NCI-H1694 (cell line): ENCODE results near the gene TANK.
"Not testable (repeated sequence)": the region's sequence is repeated elsewhere in the genome, so short reads cannot be mapped to it uniquely, and the experiment has no call there.

ENCODE experiments used
- DNase-seq: peaks from one replicate; lab custom pipeline; 2025; lab: John Stamatoyannopoulos, UW

Gene TANK

DNA sequence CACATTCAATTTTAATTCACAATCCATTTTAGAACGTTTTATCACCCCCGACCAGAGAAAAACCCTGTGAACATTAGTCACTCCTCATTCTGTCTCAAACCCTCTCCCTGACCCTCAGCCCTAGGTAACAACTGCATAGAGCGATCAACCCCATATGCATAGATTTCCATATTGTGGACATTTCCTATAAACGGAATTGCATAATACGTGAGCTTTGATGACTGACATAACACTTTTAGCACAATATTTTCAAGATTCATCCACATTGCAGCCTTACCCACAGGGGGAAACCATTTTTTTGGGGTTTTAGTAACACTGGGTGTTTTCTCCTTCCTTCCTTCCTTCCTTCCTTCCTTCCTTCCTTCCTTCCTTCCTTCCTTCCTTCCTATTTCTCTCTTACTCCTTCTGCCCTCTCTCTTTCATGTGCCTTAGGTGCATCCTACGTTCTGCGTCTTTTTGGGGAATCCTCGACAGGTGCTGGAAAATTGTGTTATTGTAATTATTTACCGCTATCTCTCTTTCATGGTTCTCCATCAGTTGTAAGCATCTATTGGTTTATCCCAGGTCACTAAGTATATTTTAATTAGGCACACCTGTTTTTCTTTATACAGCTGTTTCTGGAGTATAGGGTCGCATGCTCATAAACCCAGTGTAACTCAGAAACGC, 118.5 kb downstream of the TANK start:
- DNase-seq, result not testable (repeated sequence)

DNA sequence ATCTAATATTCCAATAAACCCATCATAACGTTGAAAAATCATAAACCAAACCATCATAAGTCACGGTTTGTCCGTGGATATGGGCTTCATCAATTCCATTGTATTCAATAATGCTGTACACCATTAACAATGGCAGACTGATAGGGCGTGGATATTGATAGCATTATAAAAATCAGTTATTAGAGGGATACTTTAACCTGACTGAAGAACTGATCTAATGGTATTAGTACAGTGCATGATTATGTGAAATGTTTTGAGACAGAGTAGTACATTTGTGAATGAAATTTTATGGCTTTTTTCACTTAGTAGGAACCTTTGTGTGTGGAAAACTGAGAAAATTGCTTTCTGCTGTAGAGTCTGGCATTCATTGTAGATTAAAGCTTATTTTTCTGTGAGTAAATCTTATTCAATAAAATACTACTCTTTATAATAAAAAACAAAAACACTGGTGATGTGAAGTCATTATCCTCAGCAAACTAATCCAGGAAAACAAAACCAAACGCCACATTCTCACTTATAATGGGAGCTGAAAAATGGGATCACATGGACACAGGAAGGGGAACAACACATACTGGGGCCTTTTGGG, 119.1 kb downstream of the TANK start:
- DNase-seq, result not testable (repeated sequence)

GRCh38 chr2:161280906-161281323, 120.7 kb downstream of the TANK start:
- not testable (repeated sequence) for DNase-seq

GRCh38 chr2:161281615-161282310, 121.5 kb downstream of the TANK start:
- not testable (repeated sequence) for DNase-seq

DNA sequence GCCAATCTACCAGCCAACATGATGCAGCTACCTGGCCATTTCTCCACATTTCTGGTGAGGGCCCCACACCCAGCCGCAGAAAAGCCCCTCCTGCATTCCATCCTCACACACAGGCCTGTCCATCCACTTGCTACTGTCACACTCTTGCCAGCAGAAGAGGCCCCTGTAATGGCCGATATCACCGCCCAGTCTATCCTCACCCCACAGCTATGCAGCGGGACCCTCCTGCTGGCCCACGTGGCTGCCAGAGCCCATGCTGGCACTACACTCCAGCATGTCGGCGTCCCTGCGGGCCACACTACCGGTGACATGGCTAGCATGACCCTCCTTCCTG, 122.0 kb downstream of the TANK start:
- not testable (repeated sequence) for DNase-seq

DNA sequence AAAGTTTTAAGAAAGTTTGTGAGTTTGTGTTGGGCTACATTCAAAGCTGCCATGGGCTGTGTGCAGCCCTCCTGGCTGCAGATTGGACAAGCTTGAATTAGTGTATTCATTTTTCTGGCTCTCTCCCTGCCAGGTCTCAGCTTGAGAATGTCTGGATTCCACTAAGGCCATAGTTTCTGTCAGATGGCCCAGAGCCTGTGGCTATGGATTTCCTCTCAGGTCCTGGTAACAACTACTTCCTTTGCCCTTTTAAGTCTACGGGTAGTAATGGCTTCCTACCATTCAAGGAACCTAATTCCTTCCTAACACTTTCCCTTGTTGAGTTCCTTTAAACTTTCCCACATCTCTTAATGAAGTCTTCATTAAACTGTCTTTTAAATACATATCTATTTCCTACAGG, 123.7 kb downstream of the TANK start:
- no peak for DNase-seq
